H9 (cell line): Measurements from ENCODE around the gene UGT2B15. TPM values are rescaled to one million over a fixed set of nuclear protein-coding genes. Genes with fewer than 3 reads are reported as not detected.

Experiments used
- DNase-seq: peaks from one replicate; pipeline ENCODE4 v3.0.0-alpha.2; 2017
- H2AFZ ChIP-seq: one replicate; pipeline ENCODE4 v1.6.1; 2013; ENCODE audit warnings: mild to moderate bottlenecking, low read length, control low read depth, moderate library complexity
- H2AK5ac ChIP-seq: 2 replicates; pipeline ENCODE4 v1.6.1; 2013; ENCODE audit warnings: low read length, control low read depth, mixed read lengths; ENCODE audit not compliant: insufficient read length
- H2BK120ac ChIP-seq: one replicate; pipeline ENCODE4 v1.6.1; 2013; ENCODE audit warnings: low read depth, mild to moderate bottlenecking, low read length, control low read depth, inconsistent platforms; ENCODE audit not compliant: poor library complexity, severe bottlenecking
- H2BK12ac ChIP-seq: 2 replicates; pipeline ENCODE4 v1.6.1; 2013; ENCODE audit warnings: low read length, control low read depth, mixed read lengths, low read depth; ENCODE audit not compliant: insufficient read length
- H2BK15ac ChIP-seq: 2 replicates; pipeline ENCODE4 v1.6.1; 2013; ENCODE audit warnings: low read depth, low read length, control low read depth
- H2BK20ac ChIP-seq: one replicate; pipeline ENCODE4 v1.6.1; 2013; ENCODE audit warnings: low read depth, mild to moderate bottlenecking, low read length, control low read depth, inconsistent platforms; ENCODE audit not compliant: poor library complexity, severe bottlenecking
- H2BK5ac ChIP-seq: 2 replicates; pipeline ENCODE4 v1.6.1; 2013; ENCODE audit warnings: low read length, control low read depth, mixed read lengths; ENCODE audit not compliant: insufficient read length
- H3K14ac ChIP-seq: 2 replicates; pipeline ENCODE4 v1.6.1; 2013; ENCODE audit warnings: low read length, control low read depth; ENCODE audit not compliant: insufficient read depth
- H3K18ac ChIP-seq: 2 replicates; pipeline ENCODE4 v1.6.1; 2013; ENCODE audit warnings: low read depth, mild to moderate bottlenecking, mixed read lengths, low read length, control low read depth; ENCODE audit not compliant: insufficient read length
- H3K23ac ChIP-seq: 2 replicates; pipeline ENCODE4 v1.6.1; 2013; ENCODE audit warnings: low read length, control low read depth, mixed read lengths, low read depth; ENCODE audit not compliant: insufficient read length
- H3K23me2 ChIP-seq: 2 replicates; pipeline ENCODE4 v1.6.1; 2013; ENCODE audit warnings: low read depth, mild to moderate bottlenecking, mixed read lengths, low read length, control low read depth; ENCODE audit not compliant: insufficient read length, poor library complexity, severe bottlenecking
- H3K27ac ChIP-seq: 2 replicates; pipeline ENCODE4 v1.5.1; 2013; ENCODE audit warnings: low read length, control low read depth, mixed read lengths, low read depth; ENCODE audit not compliant: insufficient read length
- H3K27me3 ChIP-seq: 2 replicates; pipeline ENCODE4 v1.6.1; 2013; ENCODE audit warnings: low read length, control low read depth, inconsistent platforms; ENCODE audit not compliant: insufficient read depth
- H3K4ac ChIP-seq: 2 replicates; pipeline ENCODE4 v1.6.1; 2013; ENCODE audit warnings: low read depth, mild to moderate bottlenecking, control low read depth, inconsistent platforms, low read length, moderate library complexity
- H3K4me1 ChIP-seq: 2 replicates; pipeline ENCODE4 v1.6.1; 2013; ENCODE audit warnings: low read length, control low read depth, inconsistent platforms; ENCODE audit not compliant: insufficient read depth
- H3K4me2 ChIP-seq: 2 replicates; pipeline ENCODE4 v1.6.1; 2013; ENCODE audit warnings: low read length, control low read depth, mixed read lengths; ENCODE audit not compliant: insufficient read length, insufficient read depth
- H3K56ac ChIP-seq: 2 replicates; pipeline ENCODE4 v1.6.1; 2013; ENCODE audit warnings: low read depth, mild to moderate bottlenecking, mixed read lengths, low read length, control low read depth; ENCODE audit not compliant: insufficient read length
- H3K79me1 ChIP-seq: 2 replicates; pipeline ENCODE4 v1.6.1; 2013; ENCODE audit warnings: low read depth, mild to moderate bottlenecking, moderate library complexity, low read length, control low read depth, inconsistent platforms; ENCODE audit not compliant: insufficient read depth, poor library complexity, severe bottlenecking
- H3K79me2 ChIP-seq: 2 replicates; pipeline ENCODE4 v1.6.1; 2013; ENCODE audit warnings: low read length, control low read depth, inconsistent platforms; ENCODE audit not compliant: insufficient read depth
- H3K9ac ChIP-seq: 2 replicates; pipeline ENCODE4 v1.6.1; 2013; ENCODE audit warnings: low read length, control low read depth, mixed read lengths; ENCODE audit not compliant: insufficient read length; ENCODE audit errors: extremely low read depth
- H3K9me3 ChIP-seq: one replicate; pipeline ENCODE4 v1.6.1; 2013; ENCODE audit warnings: low read depth, low read length, inconsistent platforms; ENCODE audit not compliant: control insufficient read depth
- H3T11ph ChIP-seq: one replicate; pipeline ENCODE4 v1.6.1; 2013; ENCODE audit warnings: mild to moderate bottlenecking, low read length, control low read depth, inconsistent platforms
- H4K20me1 ChIP-seq: one replicate; pipeline ENCODE4 v1.6.1; 2013; ENCODE audit not compliant: control insufficient read depth, insufficient read length, insufficient read depth
- H4K5ac ChIP-seq: 2 replicates; pipeline ENCODE4 v1.6.1; 2013; ENCODE audit warnings: low read depth, mild to moderate bottlenecking, mixed read lengths, low read length, control low read depth; ENCODE audit not compliant: insufficient read length
- H4K8ac ChIP-seq: replicated peaks from 2 replicates; pipeline ENCODE4 v1.6.1; 2013; ENCODE audit warnings: low read length, control low read depth, mixed read lengths, low read depth; ENCODE audit not compliant: insufficient read length
- H4K91ac ChIP-seq: 2 replicates; pipeline ENCODE4 v1.6.1; 2013; ENCODE audit warnings: low read depth, mild to moderate bottlenecking, moderate library complexity, mixed read lengths, low read length, control low read depth; ENCODE audit not compliant: insufficient read length
- H3K27ac Mint-ChIP-seq, 3 experiments: 2 replicates in 2 of 3; 3 replicates in 1 of 3; pipeline ENCODE4 v1.8.0; 2020 to 2021; ENCODE audit warnings: mixed read lengths in 3 of 3, mild to moderate bottlenecking in 1 of 3, moderate library complexity in 1 of 3
- H3K27me3 Mint-ChIP-seq: 2 replicates; pipeline ENCODE4 v1.8.0; 2021; ENCODE audit warnings: low read depth, mild to moderate bottlenecking, moderate library complexity, mixed read lengths
- H3K36me3 Mint-ChIP-seq, 3 experiments: 2 replicates in 2 of 3; 3 replicates in 1 of 3; pipeline ENCODE4 v1.8.0; 2020 to 2021; ENCODE audit warnings: low read depth in 3 of 3, mixed read lengths in 3 of 3; ENCODE audit not compliant: insufficient read depth in 1 of 3
- H3K4me1 Mint-ChIP-seq, 2 experiments: 2 replicates each; pipeline ENCODE4 v1.8.0; 2020; ENCODE audit warnings: mixed read lengths in 2 of 2
- H3K4me3 Mint-ChIP-seq, 2 experiments: 2 replicates in 1 of 2; 3 replicates in 1 of 2; pipeline ENCODE4 v1.8.0; 2020 to 2021; ENCODE audit warnings: mild to moderate bottlenecking in 2 of 2, mixed read lengths in 2 of 2, moderate library complexity in 1 of 2
- H3K9me3 Mint-ChIP-seq, 2 experiments: 2 replicates in 1 of 2; 3 replicates in 1 of 2; pipeline ENCODE4 v1.8.0; 2020; ENCODE audit warnings: mild to moderate bottlenecking in 2 of 2, mixed read lengths in 2 of 2, moderate library complexity in 1 of 2
- CTCF ChIP-seq: fragments of 200-600 bp; sonication (generic); conservative IDR thresholded peaks from 3 replicates; pipeline ENCODE4 v1.8.0; 2021; ENCODE audit warnings: antibody characterized with exemption, mild to moderate bottlenecking
- WGBS: extraction: QIAGEN DNeasy Blood & Tissue Kit; methylation state at CpG from one replicate; pipeline ENCODE4 v1.1.7; 2013; ENCODE audit warnings: missing lambda C conversion rate, low lambda C conversion rate, mixed read lengths; ENCODE audit not compliant: insufficient read length; ENCODE audit errors: extremely low coverage; 5-methylcytosine and 5-hydroxymethylcytosine counted together
- total RNA-seq: library from RNA; stranded (reverse); gene quantifications from 2 replicates; pipeline ENCODE4 v1.2.1, GENCODE V29; 2021

The UGT2B15 gene
- total RNA-seq, 1 experiment from 2014 or later = not detected

GRCh38 chr4:68691186-68691585 lies 20.7 kb upstream of the UGT2B15 start:
- Histone ChIP-seq H3K4me2 (no peak overlapping the region), H3K9me3 (peaks cover 6% of the 10 kb centered on the region), H3K18ac (no peak overlapping the region), H3K27me3 (no peaks in the 10 kb centered on the region), H2BK20ac (no peak overlapping the region), H2BK12ac (no peak overlapping the region), H3K79me1 (no peaks in the 10 kb centered on the region), H2AK5ac (no peak overlapping the region), H3K23me2 (no peaks in the 10 kb centered on the region), H3K9ac (no peak overlapping the region), H3K4me1 (no peaks in the 10 kb centered on the region), H3T11ph (no peak overlapping the region), H3K23ac (no peak overlapping the region), H4K91ac (no peak overlapping the region), H2AFZ (no peak overlapping the region), H3K56ac (no peak overlapping the region), H2BK120ac (no peak overlapping the region), H4K8ac (no peak overlapping the region), H4K20me1 (no peaks in the 10 kb centered on the region), H2BK5ac (no peak overlapping the region), H4K5ac (no peak overlapping the region), H2BK15ac (no peak overlapping the region), H3K27ac (no peak overlapping the region), H3K79me2 (no peaks in the 10 kb centered on the region), H3K4ac (no peak overlapping the region), H3K14ac (no peak overlapping the region)
- Mint-ChIP-seq H3K27me3 (no peaks in the 10 kb centered on the region), H3K4me3 (no peak overlapping the region), H3K9me3 (peaks cover 21 to 33% of the 10 kb centered on the region in 2 experiments), H3K4me1 (no peaks in the 10 kb centered on the region), H3K36me3 (peaks cover 23 to 27% (median 25%) of the 10 kb centered on the region in 3 experiments), H3K27ac (no peak overlapping the region; a peak in 1 of 7 replicates)
- no peak for DNase-seq
- no CpG with 5 or more reads among the region's 3 CpGs for WGBS
- TF ChIP-seq CTCF = no peak
